Ishikawa (cell line): ENCODE data around the gene FAM174C.

Experiments
- CEBPB ChIP-seq: IDR thresholded peaks from 2 replicates; pipeline ENCODE4 v1.6.1; 2012
- EP300 ChIP-seq: IDR thresholded peaks from 2 replicates; pipeline ENCODE4 v1.6.1; 2012; ENCODE audit warnings: borderline replicate concordance
- REST ChIP-seq: IDR thresholded peaks from 2 replicates; pipeline ENCODE4 v1.6.1; 2012; ENCODE audit warnings: low read depth, mild to moderate bottlenecking
- TAF1 ChIP-seq: IDR thresholded peaks from 2 replicates; pipeline ENCODE4 v1.6.1; 2012; ENCODE audit warnings: low read depth, mild to moderate bottlenecking
- USF1 ChIP-seq: IDR thresholded peaks from 2 replicates; pipeline ENCODE4 v1.6.1; 2012
- YY1 ChIP-seq: IDR thresholded peaks from 2 replicates; pipeline ENCODE4 v1.6.1; 2012; ENCODE audit warnings: low read depth

GRCh38 chr19:1255186-1256161 is 19.9 kb upstream of the FAM174C start:
- no peak for TF ChIP-seq EP300
- no peak for TF ChIP-seq USF1
- no peak for TF ChIP-seq REST
- TF ChIP-seq TAF1, result no peak
- no peak for TF ChIP-seq CEBPB
- TF ChIP-seq YY1, result no peak
